ENCODE data around the gene KIRREL3.

KIRREL3 gene

DNA sequence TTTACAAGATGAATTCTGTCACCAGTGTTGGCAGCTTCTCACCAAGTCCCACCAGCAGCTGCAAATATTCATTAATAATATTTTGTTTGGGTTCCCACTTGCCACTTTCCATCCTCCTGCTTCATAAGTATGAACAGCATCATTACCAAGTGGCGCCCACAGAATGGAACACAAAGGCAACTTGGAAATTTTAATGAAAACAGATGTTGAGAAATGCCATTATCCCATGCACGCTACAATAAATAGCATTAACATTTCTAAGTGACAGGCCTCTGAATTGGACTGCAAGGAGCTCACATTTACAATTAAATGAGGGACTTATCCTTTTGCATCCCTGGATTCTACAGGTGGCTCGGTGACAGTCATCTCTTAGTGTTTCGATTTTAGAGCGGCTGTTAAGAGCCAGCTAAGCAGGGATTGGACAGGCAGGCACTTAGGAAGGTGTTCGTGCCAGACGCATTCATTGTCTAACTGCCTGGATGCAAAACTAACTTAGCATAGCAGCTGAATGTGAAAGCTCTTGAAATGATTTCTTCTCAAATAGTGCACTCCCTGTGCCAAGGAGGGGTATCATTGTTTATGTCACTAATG is 170.3 kb downstream of the KIRREL3 start:
- no peak for DNase-seq (ENCODE audit: low spot score)

DNA sequence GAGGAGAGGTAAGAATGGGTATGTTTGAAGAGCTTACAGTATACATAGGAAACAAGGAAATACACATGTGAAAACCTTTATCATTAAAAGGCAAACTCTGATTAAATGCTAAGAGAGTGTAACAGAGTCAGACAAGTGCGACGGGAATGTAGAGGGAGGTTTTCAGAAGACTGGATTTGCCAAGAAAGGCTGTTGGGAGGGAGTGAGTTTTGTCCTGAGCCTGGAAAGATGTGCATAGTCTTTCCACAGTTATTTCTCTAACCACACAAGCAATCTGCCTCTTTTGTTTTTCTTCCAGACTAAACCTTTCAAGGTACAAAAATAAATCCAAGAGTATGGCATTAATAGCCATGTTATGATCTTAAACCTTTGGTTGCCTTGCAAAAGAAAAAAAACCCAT is 170.9 kb downstream of the KIRREL3 start:
- DNase-seq (ENCODE audit: low spot score): no peak

DNA sequence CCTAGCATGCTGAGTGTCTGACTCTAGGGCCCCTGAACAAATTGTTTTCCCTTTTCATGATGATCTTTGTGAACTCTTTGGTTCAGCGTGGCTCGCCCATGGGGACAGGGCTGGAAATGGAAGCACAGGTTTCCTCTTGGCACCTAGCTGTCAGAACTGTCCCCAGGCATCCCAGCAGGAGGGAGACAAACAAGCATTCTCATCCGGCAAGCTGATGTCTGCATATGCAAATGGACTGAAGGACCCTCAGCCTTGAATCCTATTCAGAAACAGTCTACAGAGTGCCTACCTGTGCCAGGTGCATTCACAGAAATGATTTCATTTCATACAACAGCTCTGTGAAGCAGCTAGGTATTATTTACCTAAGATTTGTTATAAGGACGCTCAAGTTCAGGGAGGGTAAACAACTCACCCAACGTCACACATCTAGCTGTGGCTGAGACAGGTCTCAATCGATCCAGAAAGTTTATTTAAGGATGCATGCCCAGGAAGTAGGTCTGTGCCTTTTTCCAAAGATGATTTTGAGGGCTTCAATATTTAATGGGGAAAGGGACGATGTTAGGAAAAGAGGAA is 176.4 kb downstream of the KIRREL3 start:
- peak; percentile 26 for DNase-seq (ENCODE audit: low spot score)

DNA sequence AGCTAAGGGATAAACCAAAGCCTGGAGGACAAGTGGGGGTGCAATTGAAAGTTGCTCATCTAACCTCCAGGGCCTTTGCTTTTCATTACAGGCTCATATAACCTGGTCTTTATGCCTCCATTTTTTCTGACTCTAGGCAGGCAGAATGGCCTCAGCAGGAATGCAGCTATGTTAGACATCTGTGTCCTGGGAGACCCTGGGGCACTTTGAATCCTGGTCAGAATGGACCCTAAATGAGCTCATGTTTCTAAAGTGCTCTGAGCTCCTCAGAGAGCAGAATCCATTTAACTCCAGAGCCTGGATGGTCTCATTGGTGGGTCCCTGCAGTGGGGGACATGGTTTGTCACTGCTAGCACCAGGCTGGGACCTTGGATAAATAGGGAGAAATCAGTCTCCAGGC is 177.3 kb downstream of the KIRREL3 start:
- no peak for DNase-seq (ENCODE audit: low spot score)

DNA sequence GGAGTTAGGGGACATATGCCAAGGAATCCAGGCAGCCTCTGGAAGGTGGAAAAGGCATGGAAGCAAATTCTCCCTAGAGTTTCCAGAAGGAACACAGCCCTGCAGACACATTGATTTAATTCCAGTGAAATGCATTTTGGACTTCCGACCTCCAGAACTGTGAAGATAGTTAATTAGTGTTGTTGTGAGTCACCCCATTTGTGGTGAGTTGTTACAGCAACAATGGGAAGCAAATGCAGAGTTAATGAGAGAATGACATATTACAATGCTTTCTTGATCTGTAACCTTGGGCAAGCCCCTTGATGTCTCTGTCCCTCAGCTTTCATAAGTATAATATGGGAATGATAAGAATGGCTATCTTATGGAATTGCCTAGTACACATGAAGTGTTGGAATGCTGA is 178.7 kb downstream of the KIRREL3 start:
- DNase-seq (ENCODE audit: low spot score): no peak

DNA sequence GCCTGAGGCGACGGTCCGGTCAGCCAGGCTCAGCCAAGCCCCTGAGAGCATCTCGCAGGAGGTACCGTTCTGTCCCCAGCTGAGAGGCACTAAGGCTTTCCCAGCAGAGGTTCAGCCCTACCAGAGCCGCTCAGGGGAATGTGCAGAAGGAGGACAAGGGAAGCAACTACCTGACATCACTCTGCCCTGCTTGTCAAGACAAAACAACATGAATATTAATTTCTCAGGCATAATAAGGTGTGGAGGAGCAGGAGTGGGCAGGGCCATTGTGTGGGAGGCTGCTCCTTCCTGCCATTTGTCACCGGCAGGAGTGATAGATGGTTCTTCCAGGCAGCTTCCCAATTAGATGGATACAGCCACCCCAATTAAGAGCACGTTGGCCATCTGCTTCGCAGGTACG is 181.4 kb downstream of the KIRREL3 start:
- DNase-seq (ENCODE audit: low spot score): no peak

DNA sequence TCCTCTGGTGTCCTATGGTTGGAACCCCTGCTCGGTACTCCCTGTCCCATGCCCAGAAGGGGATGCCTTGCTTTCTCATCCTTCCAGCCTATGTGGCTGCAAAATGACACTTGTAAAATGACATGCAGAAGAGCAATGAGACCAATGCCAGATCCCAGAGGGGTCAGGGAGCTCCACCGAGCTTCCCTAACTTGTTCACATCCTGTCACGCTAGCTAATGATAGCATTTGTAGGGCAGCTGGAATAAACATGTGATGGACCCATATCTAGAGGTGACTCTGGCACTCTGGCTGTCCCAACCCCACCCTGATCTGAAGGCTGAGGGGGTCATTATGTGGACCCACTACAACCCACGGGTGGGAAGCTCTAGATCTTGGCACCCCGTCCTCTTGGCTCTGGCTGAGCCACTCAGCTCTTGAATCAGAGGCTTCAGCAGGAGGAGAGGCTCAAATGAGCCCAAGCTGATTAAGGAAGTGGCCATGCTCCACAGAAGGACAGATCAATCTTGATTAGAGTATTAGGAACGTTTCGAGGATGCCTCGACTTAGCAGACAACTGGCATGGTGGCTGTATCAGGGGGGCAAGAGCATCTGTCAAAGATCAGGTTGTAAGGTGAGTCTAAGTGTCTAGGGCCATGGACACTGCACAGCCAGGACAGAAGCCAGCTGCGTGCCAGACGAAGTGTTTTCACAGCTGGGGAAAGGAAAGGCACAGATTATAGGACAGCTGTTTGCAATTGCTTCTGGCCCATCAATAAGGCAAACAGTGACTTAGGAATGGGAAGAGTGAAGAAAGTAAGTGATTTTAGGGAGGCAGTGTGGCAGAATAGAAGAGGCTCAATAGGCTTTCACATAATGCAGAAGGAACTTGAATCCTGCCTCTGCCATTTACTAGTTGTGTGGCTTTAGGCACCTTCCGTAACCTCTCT is 182.8 kb downstream of the KIRREL3 start:
- DNase-seq (ENCODE audit: low spot score): no peak

DNA sequence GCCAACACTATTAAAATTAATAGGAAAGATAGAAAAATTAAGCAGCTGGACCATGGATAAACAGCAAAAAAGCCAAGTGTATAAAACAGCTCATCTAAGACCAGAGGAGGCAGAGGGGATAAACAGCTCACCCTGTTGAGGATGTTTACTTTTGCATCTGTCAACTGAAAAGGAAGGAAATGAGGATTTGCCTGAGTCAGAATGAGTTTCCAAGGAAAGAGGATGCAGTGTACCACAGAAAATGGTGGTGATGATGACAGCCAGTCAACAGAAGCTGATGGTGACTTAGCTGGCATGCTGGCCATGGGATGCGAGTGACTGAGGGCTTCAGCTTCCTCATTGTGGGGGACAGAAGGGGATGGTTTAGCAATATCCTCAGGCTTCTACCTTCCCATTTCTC is 183.5 kb downstream of the KIRREL3 start:
- DNase-seq (ENCODE audit: low spot score): no peak

DNA sequence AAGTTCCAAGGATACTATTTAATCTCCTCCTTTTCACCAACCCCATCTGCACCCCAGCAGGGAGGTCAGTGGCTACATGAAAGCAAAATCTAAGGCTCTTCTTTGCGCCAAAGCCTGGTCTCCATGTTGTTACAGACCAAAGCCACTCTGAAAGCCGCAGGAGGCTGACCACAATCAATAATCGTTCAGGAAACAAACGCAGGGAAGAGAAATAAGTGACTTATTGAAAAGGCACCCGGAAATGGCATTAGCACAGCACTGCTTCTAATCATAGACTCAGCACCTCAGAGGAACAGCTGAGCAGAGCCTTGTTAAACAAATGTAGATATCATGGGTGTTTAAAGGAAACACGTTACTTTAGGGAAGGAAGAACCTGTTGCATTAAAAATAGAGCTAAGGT is 183.9 kb downstream of the KIRREL3 start:
- no peak for DNase-seq (ENCODE audit: low spot score)

DNA sequence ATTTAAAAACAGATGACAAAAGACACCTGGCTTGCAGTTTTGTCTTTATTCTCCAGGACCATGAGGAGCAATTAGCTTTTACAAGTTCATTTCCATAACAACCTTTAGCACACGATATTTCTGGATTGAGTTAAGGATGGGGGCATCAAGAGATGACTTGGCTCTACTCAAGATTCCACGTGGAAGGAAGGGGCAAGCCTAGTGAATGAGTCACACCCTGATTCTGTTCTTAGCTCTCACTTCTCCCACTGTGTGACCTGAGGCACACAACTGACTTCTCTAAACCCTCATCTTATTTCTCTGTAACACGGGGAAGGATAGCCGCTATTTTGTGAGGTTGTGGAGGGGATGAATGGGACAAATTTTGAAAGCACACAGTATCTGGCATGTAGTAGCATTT is 185.5 kb downstream of the KIRREL3 start:
- no peak for DNase-seq (ENCODE audit: low spot score)

DNA sequence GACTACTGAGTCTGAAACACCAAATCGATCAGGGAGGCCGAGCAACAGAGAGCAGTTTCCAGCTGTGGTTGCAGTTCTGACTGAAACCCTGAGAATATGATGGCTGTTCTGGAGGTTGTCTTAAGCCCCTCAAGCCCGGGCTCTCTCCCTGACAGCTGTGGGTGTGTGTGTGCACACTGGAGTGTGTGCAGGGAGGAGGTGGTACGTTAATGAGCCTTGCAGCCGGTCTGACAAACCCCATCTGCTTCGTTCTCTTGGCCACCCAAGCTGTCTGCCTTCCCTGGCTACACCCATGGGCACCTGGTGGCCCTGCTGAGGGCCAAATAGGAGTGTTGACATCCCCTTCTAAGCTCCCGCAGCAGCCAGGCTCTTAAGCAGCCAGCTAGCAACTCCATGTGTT is 189.8 kb downstream of the KIRREL3 start:
- no peak for DNase-seq (ENCODE audit: low spot score)

DNA sequence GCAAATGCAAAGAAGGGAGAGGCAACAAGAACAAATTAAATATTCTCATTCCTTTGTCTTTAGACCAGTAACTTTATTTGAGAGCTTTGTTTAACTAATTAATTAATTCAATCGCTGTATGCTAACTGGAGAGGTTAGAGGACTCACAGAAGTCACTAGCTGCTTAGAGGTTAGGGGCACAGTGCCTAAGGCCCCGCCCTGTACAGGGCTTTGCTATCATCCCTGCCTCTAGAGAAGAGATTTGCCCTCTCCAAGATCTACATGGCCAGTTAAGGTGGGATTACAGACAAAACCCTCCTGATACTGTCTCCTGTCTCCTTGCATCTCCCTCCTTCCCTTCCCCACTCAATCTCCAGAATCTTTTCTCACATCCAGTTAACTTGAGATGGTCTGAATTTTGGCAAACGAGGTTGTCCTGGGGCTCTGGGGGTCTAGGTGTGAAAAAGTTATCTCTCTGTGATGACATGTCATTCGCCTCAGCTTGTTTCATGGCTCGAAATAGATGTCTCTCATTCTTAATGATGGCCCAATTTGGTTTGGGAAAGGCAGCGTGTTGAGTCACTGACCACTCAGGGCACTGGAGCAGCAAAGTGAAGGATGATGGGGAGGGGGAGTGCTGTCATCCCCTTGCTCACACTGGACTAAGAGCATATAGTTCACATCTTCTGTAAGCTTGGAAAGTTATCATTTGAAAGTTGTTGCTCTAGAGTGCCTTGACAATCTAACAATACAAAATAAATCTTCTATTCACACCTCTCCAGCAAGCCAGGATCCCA is 190.9 kb downstream of the KIRREL3 start:
- no peak for DNase-seq (ENCODE audit: low spot score)

DNA sequence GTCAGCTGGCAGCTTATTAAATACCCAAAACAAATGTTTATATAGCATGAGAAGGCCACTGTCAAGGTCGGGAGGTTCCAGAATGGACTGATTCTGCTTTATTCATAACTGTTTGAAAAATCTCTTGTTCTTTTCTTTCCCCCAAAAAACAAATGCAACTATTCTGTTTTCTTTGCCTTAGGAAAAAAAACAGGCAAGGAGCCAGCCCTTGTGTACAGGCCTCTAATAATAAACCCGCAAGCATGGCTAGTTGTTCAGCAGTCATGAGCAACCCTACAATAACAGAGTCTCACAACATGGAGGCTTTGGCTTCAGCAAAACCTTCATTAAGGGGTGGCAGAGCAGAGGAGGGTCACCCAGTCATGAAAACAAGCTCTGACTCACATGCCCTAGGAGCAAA is 191.7 kb downstream of the KIRREL3 start:
- DNase-seq (ENCODE audit: low spot score): no peak

DNA sequence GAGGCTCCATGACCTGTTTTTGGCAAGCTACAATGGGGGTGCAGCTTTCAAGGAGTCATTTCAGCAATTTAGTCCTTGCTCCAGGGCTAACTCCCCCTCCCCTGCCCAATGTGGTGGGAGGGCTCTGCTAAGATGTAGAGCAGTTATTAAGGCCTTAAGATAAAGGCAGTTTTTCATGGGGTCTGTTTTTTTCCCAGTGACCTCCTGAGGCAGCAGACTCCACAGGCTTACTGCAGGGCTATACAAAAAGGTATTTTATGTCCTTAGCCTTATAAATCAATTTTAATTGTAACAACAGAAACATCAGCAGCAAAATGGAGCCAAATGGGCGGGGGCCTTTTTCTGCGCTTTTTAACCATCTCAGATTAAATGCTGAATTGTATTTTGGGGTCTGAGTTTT is 192.3 kb downstream of the KIRREL3 start:
- DNase-seq (ENCODE audit: low spot score): no peak

DNA sequence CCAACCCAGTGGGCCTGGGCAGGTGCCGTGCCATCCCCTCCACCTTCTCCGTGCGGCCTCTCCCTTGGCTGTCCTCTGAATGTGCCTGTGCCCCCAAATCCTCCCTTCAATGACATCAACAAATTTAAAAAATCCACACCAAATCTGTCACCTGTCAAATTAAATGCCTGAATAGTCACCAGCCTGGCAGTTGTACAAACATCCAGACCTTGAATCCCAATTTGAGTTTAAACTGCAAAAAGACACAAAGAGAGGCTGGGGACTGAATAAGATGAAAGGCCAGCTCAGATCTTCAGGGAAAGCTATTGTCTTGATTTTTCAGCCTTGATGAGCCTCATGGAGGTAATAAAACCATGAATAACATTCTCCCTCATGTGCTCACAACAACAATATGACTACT is 194.7 kb downstream of the KIRREL3 start:
- DNase-seq (ENCODE audit: low spot score): no peak

DNA sequence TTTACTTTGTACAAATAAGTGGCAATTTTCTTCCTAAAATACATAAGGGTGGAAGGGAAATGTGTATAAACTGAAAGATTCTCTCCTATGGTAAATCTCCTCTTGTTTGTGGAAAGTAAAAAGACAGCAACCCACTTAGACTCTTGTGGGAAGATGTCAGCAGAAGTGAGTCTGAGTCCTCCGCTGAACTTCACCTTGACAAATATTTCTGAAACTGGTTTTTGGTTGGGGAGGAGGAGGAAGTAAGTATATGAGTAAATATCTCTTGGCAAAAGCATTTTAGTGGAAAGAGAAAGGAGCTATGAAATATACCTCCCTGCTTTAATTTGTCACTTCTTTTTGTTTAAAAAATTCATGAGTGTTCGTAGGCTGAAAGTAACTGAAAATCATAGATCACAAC is 196.2 kb downstream of the KIRREL3 start:
- DNase-seq (ENCODE audit: low spot score): no peak

DNA sequence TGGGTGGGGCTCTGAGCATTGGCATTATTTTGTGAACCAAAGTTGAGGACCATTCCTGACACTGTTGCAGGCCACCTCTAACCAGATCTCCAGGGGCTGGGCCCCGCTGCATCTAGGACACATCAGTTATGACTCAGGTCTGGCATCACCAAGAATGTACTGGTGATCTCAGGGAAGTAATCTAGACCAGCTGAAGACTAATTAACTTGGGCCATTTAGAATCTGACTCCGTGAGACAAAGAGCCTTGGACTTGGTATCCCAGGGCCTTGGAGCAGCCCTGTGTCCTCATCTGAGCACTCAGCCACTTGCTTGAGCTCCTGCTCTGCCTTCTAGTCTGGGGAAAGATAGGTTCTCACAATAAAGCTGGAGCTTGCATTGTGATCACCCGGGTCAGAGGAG is 200.6 kb downstream of the KIRREL3 start:
- no peak for DNase-seq (ENCODE audit: low spot score)

DNA sequence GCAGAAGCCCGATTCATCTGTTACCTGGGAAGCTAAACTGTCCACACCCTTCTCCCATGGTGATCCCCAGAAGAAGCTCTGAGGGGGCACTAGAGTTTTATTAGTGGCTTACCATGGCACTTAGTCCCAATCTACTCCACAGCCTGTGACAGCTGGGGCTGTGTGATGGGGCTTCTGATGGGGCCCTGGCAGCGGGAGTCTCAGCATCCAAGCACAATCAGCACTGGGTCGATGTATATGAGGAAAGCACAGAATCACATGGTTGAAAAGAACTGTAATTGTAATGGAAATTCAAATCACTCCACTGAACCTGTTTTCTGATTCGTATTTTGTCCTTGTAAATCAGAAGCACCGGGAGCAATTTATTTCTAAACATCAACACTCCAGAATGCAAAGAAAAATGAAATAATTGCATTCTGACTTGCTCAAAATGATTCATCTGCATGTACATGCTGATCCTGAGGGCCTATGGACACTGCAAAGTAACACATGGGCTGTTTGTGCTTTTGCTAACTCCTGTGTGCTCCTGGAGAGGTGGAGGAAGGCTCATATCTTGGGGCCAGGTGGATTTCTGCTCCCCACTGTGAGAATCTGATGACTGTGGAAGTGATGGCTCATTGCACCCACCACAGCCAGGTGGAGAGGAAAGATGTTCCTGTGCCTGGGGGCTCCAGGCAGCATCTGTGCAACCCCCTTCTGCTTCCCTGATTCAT is 203.0 kb downstream of the KIRREL3 start:
- no peak for DNase-seq (ENCODE audit: low spot score)

DNA sequence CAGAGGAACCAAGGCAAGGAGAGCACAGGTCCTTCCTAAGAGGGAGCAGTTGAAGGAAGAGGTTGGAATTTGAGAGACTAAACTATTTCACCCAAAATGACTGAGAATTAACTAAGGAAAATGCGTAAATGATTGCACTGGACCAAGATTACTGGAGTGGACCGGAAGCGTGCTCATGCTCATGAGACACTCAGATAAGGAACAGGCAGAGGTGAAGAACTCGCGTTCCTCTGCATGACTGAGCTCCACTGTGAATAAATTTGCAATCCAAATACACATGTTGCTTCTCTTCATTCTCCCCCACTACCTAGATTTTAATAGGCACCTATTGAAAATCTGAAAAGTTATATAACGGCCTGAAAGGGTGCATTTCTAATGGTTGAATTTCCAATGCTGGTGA is 207.0 kb downstream of the KIRREL3 start:
- no peak for DNase-seq (ENCODE audit: low spot score)

DNA sequence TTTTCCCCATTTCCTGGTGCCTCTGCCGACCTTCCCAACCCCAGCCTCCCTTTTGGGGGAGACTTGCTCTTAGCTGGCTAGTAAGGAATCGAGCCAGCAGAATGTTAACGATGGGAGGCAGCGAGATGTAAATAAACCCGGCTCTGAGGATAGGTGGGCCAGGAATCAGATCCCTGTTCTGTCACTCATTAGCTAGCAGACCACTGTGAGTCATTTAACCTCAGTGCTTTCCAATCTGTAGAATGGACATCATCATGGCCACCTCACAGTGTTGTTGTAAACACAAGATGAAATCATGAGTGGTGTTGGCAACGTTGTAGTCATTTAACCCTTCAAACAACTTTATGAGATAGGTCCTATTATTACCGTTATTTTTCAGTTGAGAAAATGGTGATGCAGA is 208.6 kb downstream of the KIRREL3 start:
- no peak for DNase-seq (ENCODE audit: low spot score)

DNA sequence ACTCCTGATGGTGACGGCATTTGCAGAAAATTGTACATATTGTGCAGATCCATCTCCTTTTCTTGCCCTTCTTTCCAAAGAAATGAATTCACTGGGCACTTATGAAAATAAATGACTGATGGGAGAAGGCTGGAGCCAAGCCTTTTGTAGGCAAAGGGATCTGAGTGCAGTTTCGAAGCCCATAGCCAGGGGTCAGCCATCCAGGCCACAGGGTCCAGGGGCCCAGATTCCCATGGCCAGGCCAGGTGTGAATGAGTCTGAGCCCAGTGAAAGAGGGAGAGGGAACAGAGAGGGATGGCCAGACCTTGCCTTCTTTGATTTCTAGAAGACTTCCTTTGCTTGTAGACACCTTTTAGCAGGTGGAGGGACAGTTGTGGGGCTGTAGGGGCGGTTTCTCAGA is 209.1 kb downstream of the KIRREL3 start:
- peak; percentile 76 for DNase-seq (ENCODE audit: low spot score)

DNA sequence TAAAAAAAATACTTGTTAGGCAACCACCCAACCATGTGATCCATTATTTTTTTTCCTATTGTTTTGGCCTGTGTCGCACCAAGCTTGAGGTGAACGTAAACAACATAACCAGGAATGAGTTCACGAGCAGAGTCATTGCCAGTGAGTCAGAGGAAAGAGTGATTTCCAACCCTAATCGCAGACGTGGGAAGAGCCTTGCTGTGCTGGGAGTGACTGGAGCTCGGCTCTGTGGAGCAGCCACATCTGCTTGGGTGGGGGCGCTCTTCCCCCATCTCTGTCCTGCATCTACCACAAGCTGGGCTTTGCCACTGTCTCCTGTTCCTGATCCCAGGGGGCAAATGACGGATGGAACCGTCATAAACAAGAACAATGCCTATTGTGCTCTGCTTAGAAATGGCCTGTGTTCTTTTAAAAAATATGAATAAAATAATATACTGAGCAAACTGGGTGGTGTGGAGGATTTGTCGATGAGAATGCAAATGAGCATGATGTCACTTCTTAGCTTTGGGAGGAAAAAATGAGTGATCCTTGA is 210.0 kb downstream of the KIRREL3 start:
- DNase-seq (ENCODE audit: low spot score): peak; percentile 46

Measured in iPS-NIHi11 (cell line).